Right atrium auricular region (tissue), 2 donors: ENCODE data around the gene BMAL2. TPM values are rescaled to one million over a fixed set of nuclear protein-coding genes. Genes with fewer than 3 reads are reported as not detected.

Experiments
- DNase-seq: peaks from one replicate; pipeline ENCODE4 v3.0.0-alpha.2; 2019; ENCODE audit warnings: low spot score
- H3K27ac ChIP-seq, 2 donors: fragments of 200-600 bp; sonication (generic); 1 replicate in 1 of 2; 2 replicates in 1 of 2; pipeline ENCODE4 v1.5.1; 2016 to 2019
- H3K27me3 ChIP-seq, 2 donors: fragments of 200-600 bp; sonication (generic); one replicate each; pipeline versions ENCODE4 v1.5.1 to v1.6.0; 2017 to 2019
- H3K36me3 ChIP-seq: fragments of 200-600 bp; sonication (generic); one replicate; pipeline ENCODE4 v1.5.1; 2016
- H3K4me1 ChIP-seq, 2 donors: fragments of 200-600 bp; sonication (generic); one replicate each; pipeline versions ENCODE4 v1.5.1 to v1.6.0; 2017 to 2019
- H3K4me3 ChIP-seq, 2 donors: fragments of 200-600 bp; sonication (generic); 1 replicate in 1 of 2; 2 replicates in 1 of 2; pipeline ENCODE4 v1.5.1; 2017 to 2019; ENCODE audit warnings: mild to moderate bottlenecking in 1 of 2, moderate library complexity in 1 of 2
- H3K9me3 ChIP-seq, 2 donors: fragments of 200-600 bp; sonication (generic); one replicate each; pipeline ENCODE4 v1.5.1; 2019
- CTCF ChIP-seq, 2 donors: fragments of 200-600 bp; sonication (generic); IDR thresholded peaks; one replicate each; pipeline ENCODE4 v1.5.1; 2019; ENCODE audit warnings: antibody characterized with exemption in 2 of 2
- total RNA-seq, 2 donors: library from RNA; depleted of rRNA; stranded (reverse); fragments of >200 nt; gene quantifications; one replicate each; pipeline ENCODE4 v1.1.0, GENCODE V29; 2016

Gene BMAL2
- total RNA-seq, 2 donors from 2014 or later, result 0.56 to 1.6 TPM

GRCh38 chr12:27330846-27331245 lies 1.8 kb upstream of the BMAL2 start:
- H3K9me3 ChIP-seq, result no peaks in the 10 kb centered on the region
- H3K27me3 ChIP-seq, result no peaks in the 10 kb centered on the region
- no peak for DNase-seq
- H3K36me3 ChIP-seq, result peaks cover 19% of the 10 kb centered on the region
- no peak overlapping the region for H3K27ac ChIP-seq
- peaks cover 0 to 18% of the 10 kb centered on the region in 2 donors for H3K4me1 ChIP-seq
- H3K4me3 ChIP-seq, result no peak overlapping the region
- no peak for TF ChIP-seq CTCF (IDR thresholded peaks at IDR 0.05)

- no peak overlapping the region for H3K27ac ChIP-seq
- no peak for DNase-seq
- no peaks in the 10 kb centered on the region for H3K9me3 ChIP-seq
- H3K36me3 ChIP-seq, result peaks cover 15% of the 10 kb centered on the region
- H3K27me3 ChIP-seq, result no peaks in the 10 kb centered on the region
- H3K4me1 ChIP-seq, result peaks cover 0 to 18% of the 10 kb centered on the region in 2 donors
- no peak for TF ChIP-seq CTCF (IDR thresholded peaks at IDR 0.05)
- no peak overlapping the region for H3K4me3 ChIP-seq
These were observed 1.2 kb upstream of the BMAL2 start for GRCh38 chr12:27331291-27331926.

- DNase-seq, result no peak
- H3K36me3 ChIP-seq, result peaks cover 10% of the 10 kb centered on the region
- no peaks in the 10 kb centered on the region for H3K27me3 ChIP-seq
- no peaks in the 10 kb centered on the region for H3K9me3 ChIP-seq
- H3K4me3 ChIP-seq, result no peak overlapping the region
- TF ChIP-seq CTCF (IDR thresholded peaks at IDR 0.05), result no peak
- H3K27ac ChIP-seq, result no peak overlapping the region
- H3K4me1 ChIP-seq, result peaks cover 0 to 18% of the 10 kb centered on the region in 2 donors
These were observed 710 bp upstream of the BMAL2 start for GRCh38 chr12:27331927-27332324.

- peak overlapping the region in 1 of 2 donors; percentile 28 for H3K27ac ChIP-seq
- no peaks in the 10 kb centered on the region for H3K27me3 ChIP-seq
- peaks cover 0 to 18% of the 10 kb centered on the region in 2 donors for H3K4me1 ChIP-seq
- TF ChIP-seq CTCF (IDR thresholded peaks at IDR 0.05), result no peak
- peak overlapping the region; percentile 54 to 74 for H3K4me3 ChIP-seq
- no peaks in the 10 kb centered on the region for H3K9me3 ChIP-seq
- no peak for DNase-seq
- H3K36me3 ChIP-seq, result peaks cover 6% of the 10 kb centered on the region
These were observed 276 bp upstream of the BMAL2 start for GRCh38 chr12:27332407-27332713.

- no peaks in the 10 kb centered on the region for H3K36me3 ChIP-seq
- TF ChIP-seq CTCF (IDR thresholded peaks at IDR 0.05), result no peak
- peak overlapping the region in 1 of 2 donors; percentile 32 for H3K27ac ChIP-seq
- H3K4me3 ChIP-seq, result peak overlapping the region; percentile 54 to 74
- H3K4me1 ChIP-seq, result peaks cover 0 to 18% of the 10 kb centered on the region in 2 donors
- H3K27me3 ChIP-seq, result no peaks in the 10 kb centered on the region
- no peak for DNase-seq
- no peaks in the 10 kb centered on the region for H3K9me3 ChIP-seq
These were observed 870 bp downstream of the BMAL2 start for GRCh38 chr12:27333403-27334009.
